Measurements from ENCODE around the gene CABP4.
"Not testable (repeated sequence)": the region's sequence is repeated elsewhere in the genome, so short reads cannot be mapped to it uniquely, and the experiment has no call there.

Gene CABP4

DNA sequence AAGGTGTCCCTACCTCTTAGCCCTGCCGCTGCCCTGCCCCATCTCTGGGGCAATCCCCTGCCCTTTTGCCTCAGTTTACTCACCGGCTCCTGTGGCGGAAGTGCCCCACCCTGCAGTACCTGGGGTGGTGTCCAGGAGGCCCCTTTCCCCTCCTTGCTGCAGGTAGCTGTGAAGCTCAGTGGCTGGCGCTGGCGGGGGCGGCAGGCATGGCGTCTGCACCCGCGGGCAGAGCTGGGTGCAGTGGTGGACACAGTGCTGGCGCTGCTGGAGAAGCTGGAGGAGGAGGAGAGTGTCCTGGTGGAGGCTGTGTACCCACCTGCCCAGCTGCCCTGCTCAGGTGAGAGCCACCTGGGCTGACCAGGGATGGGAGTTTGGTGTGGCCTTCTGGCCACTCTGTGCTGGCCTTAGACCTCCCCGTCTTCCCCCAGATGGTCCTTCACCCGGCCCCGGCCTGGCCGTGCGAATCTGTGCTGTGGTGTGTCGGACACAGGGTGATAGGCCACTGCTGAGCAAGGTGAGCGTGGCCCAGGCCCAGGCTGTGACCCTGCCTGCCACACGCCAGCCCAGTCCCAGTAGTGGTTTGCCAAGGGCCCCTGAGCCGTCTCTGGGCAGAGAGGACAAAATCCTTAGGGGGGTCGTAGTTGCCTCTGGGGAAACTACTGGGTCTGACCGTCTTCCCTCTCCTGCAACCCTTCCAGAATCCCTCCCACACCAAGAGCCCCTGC lies 35.7 kb upstream of the CABP4 start:
- DNase-seq (ENCODE audit: low read depth in 2 of 2) = no peak

DNA sequence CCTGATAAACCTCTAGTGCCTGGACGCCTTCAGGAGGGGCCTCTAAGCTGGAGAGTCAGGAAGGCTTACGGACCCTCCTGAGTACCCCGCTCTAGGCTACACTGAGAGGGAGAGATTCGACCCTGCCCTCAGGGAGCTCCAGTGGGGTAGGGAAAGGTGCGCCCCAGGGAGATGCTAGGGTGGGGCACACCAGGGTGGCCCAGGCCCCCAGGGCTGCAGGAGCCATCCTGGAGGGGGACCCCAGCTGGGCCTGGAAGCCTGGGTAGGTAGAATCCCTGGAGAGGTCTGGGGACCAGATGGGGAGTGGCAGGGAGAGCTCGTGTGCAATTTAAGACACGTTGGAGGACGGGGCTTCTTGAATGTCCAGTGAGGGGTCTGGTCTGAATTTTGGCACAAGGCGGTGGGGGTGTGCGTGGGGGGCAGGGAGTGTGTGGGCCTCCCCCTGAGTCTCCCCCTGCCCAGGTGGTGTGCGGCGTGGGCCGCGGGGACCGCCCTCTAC lies 35.0 kb upstream of the CABP4 start:
- DNase-seq (ENCODE audit: low read depth in 2 of 2) = no peak

DNA sequence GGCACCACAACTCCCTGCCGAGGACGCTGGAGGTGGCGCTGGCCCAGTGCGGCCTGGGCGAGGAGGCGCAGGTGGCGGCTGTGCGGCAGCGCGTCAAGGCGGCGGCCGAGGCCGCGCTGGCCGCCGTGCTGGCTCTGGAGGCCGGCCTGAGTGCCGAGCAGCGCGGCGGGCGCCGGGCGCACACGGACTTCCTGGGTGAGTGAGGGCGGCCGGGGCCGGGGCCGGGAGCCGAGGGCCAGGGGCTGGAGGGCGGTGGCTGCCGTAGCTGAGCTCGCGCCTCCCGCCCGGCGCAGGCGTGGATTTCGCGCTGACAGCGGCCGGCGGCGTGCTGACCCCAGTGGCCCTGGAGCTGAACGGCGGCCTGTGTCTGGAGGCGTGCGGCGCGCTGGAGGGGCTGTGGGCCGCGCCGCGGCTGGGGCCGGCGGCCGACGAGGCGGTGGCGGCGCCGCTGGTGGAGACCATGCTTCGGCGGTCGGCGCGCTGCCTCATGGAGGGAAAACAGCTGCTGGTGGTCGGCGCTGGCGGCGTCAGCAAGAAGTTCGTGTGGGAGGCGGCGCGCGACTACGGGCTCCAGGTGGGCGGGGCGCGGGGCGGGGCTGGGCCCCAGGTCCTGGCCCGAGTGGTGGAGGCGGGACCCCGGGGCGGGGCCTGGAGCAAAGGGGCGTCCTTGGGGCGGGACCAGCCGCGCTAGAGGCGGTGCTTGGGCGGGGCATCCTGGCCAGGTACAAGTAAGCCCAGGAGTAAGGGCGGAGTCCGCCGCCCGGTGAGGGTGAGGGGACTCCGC lies 34.3 kb upstream of the CABP4 start:
- DNase-seq (ENCODE audit: low read depth in 2 of 2) = peak; percentile 98 to 100

DNA sequence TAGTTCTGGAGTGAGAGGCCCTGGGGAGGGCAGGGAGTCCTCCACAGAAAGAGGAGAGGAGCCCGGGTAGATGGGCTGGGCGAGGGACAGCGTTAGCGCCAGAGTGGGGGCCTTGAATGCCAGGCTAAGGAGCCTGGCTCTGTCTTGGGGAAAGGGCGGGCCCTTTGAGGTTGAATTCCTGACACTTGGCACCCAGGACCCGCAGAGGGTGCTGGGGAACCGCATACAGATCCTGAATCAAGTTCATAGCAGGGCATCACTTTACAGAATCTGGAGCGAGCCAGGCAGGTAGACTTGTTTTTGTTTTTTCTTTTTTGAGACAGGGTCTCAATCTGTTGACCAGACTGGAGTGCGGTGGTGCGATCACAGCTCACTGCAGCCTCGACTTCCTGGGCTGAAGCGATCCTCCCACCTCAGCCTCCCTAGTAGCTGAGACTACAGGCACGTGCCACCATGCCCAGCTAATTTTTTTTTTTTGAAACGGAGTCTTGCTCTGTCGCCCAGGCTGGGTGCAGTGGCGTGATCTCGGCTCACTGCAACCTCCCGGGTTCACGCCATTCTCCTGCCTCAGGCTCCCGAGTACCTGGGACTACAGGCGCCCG lies 33.6 kb upstream of the CABP4 start:
- no peak for DNase-seq (ENCODE audit: low read depth in 2 of 2)

DNA sequence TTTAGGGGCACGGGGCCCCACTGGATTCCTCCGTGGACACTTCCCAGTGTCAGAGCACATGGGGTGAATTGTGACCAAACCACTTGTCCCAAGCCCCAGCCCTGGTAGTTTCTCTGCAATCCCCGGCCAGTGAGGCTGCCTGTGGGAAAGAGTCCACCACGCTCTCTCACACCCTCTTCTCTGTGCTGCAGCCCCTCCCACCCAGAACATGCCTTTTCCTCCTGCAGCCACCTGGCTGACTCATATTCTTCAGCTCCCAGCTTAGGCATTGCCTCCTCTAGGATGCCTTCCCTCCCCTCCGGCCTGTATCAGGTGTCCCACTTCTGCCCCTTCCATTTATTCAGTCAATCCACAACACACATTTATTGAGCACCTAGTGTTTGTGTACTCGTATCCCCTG lies 32.3 kb upstream of the CABP4 start:
- DNase-seq (ENCODE audit: low read depth in 2 of 2) = no peak

DNA sequence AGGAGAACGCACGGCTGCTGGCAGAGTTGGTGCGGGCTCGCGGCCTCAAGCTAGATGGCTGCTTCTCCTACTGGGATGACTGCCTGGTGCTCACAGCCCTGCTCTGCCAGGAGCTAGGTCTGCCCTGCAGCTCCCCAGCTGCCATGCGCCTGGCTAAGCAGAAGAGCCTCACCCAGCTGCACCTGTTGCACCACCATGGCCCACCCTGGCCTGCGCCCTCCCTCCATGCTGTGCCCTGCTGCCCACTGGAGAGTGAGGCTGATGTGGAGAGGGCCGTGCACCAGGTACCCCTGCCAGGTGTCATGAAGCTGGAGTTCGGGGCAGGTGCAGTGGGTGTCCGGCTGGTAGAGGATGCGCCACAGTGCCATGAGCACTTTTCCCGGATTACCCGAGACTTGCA lies 31.7 kb upstream of the CABP4 start:
- no peak for DNase-seq (ENCODE audit: low read depth in 2 of 2)

DNA sequence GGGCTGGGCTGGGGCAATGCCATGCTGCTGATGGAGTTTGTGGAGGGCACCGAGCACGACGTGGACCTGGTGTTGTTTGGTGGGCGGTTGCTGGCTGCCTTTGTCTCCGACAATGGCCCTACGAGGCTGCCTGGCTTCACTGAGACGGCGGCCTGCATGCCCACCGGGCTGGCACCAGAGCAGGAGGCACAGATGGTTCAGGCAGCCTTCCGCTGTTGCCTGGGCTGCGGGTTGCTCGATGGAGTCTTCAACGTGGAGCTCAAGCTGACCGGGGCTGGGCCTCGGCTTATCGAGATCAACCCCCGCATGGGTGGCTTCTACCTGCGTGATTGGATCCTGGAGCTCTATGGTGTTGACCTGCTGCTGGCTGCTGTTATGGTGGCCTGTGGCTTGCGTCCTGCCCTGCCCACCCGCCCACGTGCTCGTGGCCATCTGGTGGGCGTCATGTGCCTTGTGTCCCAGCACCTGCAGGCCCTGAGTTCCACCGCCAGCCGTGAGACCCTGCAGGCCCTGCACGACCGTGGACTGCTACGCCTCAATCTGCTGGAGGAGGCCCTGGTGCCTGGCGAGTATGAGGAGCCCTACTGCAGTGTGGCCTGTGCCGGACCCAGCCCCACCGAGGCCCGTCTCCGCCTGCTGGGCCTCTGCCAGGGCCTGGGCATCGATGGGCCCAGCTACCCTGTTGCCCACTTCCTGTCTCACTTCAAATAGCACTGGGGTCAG lies 31.1 kb upstream of the CABP4 start:
- no peak for DNase-seq (ENCODE audit: low read depth in 2 of 2)

DNA sequence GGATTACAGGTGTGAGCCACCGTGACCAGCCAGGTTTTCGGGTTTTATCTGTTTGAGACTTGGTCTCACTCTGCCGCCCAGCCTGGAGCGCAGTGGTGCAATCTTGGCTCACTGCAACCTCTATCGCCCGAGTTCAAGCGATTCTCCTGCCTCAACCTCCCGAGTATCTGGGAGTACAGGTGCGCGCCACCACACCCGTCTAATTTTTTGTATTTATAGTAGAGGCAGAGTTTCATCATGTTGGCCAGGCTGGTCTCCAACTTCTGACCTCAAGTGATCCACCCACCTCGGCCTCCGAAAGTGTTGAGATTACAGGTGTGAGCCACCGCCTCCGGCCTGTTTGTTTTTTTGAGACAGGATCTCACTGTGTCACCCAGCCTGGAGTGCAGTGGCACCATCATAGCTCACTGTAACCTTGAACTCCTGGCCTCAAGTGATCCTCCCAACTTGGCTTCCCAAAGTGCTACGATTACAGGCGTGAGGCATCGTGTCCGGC lies 27.7 kb upstream of the CABP4 start:
- not testable (repeated sequence) for DNase-seq (ENCODE audit: low read depth in 2 of 2)

DNA sequence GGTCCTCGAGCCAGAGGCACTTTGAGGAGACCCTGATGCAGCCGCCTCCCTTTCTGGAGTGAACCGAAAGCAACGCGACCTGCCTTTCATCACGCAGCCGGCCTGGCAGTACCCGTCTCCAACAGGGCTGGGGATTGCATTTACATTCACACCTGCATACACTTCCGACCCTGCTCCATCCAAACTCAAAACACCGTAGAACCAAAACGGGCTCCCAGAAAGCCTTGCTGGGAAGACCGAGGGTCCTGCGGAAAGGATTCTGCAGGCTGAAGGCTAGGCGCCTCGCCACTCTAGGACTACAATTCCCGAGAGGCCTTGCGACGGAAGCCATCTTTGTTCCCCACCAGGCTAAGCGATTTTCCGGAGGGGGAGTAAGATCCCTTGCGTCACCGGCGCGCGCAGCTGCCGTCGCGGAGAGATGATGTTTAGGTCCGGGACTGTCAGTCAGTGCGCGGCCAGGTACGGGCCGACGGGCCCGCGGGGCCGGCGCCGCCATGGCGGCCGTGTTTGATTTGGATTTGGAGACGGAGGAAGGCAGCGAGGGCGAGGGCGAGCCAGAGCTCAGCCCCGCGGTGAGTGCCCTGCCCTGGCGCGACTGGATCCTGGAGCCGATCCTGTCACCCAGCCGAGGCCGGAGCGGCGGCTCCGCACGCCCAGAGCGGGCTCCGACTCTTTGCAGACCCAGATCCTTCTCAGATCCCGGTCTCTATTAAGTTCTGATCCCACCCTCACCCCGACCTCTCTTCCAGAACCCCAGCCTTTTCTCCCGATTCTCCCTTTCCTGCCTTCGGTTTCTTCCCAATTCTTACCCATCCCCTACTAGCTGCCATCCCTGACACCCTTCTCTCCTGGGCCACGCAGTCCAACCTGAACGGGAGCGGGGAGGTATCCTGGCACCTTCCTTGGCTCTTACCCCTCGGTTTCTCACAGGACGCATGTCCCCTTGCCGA lies 26.8 kb upstream of the CABP4 start, which contains the start of gene RPS6KB2:
RPS6KB2 (plus strand) TSS at position 443 of the 950 bp plus-strand sequence; CDS start at position 495, 52 bp downstream.
- DNase-seq (ENCODE audit: low read depth in 2 of 2) = peak; percentile 98 to 100

DNA sequence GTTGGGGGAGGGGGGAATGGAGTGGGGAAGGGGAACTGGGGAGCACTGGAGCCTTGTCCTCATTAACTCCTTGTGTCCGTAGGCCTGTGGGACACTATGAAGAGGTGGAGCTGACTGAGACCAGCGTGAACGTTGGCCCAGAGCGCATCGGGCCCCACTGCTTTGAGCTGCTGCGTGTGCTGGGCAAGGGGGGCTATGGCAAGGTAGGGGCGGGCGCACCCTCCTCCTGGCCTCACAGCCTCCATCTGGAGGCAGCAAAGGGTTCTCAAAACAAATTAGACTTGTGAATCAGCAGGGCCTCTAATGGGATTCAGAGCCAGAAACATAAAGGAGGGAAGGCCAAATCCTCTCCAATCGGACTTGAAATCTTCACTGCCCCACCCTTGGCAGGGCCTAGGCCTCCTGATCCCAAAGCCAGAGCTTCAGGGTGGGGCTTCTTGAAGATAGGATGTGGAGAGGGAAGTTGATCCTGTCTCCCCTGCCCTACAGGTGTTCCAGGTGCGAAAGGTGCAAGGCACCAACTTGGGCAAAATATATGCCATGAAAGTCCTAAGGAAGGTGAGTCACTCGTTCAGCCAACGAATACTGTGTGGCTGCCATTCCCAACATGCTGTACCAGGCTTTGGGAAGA lies 26.0 kb upstream of the CABP4 start:
- no peak for DNase-seq (ENCODE audit: low read depth in 2 of 2)

DNA sequence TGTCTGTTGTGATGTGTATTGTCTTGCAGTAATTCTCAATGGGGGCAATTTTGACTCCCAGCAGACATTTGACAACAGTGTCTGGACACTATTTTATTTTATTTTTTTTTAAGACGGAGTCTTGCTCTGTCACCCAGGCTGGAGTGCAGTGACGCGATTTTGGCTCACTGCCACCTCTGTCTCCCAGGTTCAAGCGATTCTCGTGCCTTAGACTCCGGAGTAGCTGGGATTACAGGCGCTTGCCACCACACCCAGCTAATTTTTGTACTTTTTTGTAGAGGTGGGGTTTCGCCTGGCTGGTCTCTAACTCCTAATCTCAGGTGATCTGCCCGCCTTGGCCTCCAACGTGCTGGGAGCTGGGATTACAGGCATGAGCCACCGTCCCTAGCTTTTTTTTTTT lies 25.4 kb upstream of the CABP4 start:
- no peak for DNase-seq (ENCODE audit: low read depth in 2 of 2)

DNA sequence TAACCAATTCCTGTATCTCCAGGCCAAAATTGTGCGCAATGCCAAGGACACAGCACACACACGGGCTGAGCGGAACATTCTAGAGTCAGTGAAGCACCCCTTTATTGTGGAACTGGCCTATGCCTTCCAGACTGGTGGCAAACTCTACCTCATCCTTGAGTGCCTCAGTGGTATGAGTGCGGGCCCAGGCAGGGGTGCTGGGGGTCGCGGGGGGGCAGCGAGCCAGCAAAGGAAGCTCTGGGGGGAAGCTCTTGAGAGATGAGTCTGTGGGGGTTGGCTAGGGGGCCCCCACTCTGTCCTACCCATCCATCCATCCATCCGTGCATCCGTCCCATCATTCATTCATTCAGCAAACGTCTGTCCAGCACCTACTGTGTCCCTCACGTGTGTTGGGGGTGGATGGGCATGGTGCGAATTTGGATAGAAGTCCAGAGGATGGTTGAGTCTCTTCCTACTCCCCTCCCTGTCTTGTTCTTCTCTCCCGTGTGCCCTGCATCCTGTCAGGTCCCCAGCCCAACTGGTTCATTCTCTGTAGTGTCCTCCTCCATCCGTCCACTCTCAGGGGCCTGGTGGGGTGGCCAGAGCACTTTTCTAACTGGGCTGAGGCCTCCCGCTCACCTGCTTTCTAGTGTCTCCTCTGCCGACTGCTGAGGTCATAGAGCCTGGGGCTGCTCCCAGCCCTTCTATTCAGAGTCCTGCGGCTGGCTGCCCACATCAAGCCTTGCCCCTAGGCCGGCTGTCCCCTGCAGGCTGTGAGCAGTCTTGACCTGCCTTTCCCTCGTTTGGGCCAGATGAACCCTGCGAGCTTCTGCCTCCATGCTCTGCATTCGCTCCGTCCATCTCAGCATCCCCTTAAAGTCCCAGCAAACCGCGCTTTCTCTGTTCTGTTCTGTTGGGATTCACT lies 23.6 kb upstream of the CABP4 start:
- DNase-seq (ENCODE audit: low read depth in 2 of 2) = no peak

DNA sequence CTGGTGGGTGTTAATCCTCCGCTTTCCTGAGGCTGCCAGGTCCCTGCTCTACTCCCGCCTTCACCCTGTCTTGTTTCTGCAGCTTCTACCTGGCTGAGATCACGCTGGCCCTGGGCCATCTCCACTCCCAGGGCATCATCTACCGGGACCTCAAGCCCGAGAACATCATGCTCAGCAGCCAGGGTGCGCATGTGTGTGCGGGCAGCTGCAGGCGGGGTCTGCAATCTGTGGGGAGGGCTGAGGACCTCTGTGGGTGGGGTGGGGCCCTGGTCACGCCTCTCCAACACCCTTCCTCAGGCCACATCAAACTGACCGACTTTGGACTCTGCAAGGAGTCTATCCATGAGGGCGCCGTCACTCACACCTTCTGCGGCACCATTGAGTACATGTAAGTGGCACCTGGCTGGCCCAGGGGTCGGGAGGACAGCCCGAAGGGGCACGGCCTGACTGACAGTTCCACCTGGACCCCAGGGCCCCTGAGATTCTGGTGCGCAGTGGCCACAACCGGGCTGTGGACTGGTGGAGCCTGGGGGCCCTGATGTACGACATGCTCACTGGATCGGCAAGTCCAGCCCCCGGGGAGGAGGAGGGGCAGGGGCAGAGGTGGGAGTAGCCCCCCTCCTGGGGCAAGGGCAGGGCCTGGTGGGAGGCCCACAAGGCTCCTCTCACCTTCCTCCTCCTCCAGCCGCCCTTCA lies 22.4 kb upstream of the CABP4 start:
- no peak for DNase-seq (ENCODE audit: low read depth in 2 of 2)

DNA sequence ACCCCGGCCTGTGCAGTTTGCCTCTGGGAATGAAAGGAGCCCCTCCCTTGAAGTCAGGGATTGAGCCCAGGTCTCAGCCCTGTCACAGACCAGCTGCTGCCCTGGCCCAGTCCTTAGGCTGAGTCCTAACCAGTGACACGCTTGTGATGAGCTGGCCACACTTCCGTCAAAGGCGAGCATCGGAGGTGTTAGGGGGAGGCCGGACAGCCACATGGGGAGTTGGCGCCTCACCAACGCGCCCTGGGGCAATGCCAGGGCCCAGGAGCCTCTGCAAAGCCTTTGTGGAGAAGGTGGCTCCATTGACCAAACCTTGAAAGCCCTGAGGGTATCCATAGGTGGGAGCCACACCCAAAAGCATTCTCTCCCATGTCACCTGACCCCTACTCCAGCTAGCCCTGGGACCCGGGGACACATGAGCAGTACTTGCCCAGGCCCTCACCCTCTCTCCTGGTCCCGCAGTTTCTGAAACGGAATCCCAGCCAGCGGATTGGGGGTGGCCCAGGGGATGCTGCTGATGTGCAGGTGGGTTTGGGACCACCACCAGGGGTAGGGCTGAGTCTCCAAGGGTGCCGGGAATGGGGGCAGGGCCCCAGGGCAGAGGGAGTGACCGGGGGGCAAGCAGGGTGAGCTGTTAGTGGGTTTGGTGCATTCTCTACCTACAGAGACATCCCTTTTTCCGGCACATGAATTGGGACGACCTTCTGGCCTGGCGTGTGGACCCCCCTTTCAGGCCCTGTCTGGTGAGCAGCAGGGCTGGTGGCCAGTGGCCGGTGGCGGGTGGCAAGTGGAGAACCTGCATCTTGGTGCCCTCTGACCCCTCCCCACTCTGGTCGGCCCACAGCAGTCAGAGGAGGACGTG lies 21.4 kb upstream of the CABP4 start:
- no peak for DNase-seq (ENCODE audit: low read depth in 2 of 2)

DNA sequence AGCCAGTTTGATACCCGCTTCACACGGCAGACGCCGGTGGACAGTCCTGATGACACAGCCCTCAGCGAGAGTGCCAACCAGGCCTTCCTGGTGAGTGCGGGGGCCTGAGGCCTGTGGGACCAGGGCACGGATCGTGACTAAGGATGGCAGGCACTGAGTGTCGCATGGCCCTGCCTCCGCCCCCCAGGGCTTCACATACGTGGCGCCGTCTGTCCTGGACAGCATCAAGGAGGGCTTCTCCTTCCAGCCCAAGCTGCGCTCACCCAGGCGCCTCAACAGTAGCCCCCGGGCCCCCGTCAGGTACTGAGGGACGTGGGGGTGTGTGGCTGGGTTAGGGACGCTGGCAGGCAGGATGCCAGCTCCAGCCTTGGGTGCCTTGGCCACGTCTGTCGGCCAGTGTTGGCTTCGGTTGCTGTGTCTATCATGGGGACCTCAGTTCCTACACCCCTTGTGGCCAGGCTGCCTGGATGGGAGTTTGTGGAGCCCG lies 20.7 kb upstream of the CABP4 start:
- DNase-seq (ENCODE audit: low read depth in 2 of 2) = no peak

DNA sequence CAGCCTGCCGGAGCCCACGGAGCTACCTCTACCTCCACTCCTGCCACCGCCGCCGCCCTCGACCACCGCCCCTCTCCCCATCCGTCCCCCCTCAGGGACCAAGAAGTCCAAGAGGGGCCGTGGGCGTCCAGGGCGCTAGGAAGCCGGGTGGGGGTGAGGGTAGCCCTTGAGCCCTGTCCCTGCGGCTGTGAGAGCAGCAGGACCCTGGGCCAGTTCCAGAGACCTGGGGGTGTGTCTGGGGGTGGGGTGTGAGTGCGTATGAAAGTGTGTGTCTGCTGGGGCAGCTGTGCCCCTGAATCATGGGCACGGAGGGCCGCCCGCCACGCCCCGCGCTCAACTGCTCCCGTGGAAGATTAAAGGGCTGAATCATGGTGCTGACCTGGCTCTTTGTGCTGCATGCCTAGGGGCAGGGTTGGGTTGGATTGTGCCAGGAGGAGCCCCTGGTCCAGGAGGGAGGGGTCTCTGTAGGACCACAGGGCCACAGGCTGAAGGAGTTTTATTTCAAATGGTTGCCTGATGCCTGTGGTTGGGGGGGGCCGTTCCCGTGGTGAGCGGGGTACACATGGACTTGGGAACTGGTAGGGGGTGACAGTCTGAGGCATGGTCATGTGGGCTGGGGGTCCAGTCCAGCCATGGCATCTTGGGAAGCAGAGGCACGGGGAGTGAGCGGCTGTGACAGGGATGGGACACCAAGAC lies 20.0 kb upstream of the CABP4 start:
- no peak for DNase-seq (ENCODE audit: low read depth in 2 of 2)
